GM08714 (cell line): ENCODE results near the gene ST6GALNAC1.

Source experiments
- H3K4me3 ChIP-seq: fragments of 200-500 bp; sonication (Bioruptor generic); 2 replicates; pipeline ENCODE4 v1.5.1; 2014; ENCODE audit warnings: mild to moderate bottlenecking, low read length, inconsistent platforms
- ZNF274 ChIP-seq: IDR thresholded peaks from 2 replicates; pipeline ENCODE4 v1.6.1; 2012; ENCODE audit warnings: mild to moderate bottlenecking, low read depth, low read length

ST6GALNAC1 gene

GRCh38 chr17:76681222-76682137, 37.9 kb upstream of the ST6GALNAC1 start:
- no peak for TF ChIP-seq ZNF274
- H3K4me3 ChIP-seq, result no peak overlapping the region

DNA sequence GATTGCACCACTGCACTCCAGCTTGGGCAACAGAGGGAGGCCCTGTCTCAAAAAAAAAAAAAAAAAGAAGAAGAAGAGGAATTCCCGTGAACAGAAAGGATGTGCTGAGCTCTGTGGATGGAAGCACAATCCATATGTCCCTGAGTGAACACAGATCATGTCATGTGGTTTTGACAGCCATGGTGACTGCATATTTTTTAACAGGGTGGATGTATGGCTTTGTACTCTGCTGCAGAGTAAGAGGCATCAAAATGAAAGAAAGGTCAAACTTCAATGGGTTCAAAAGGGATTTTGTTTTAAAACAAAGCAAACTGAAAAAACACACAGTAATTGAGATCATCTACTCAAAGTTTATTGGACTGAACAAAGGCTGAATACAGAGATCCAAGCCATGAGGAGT, 35.7 kb upstream of the ST6GALNAC1 start:
- no peak for TF ChIP-seq ZNF274
- H3K4me3 ChIP-seq, result no peak overlapping the region

DNA sequence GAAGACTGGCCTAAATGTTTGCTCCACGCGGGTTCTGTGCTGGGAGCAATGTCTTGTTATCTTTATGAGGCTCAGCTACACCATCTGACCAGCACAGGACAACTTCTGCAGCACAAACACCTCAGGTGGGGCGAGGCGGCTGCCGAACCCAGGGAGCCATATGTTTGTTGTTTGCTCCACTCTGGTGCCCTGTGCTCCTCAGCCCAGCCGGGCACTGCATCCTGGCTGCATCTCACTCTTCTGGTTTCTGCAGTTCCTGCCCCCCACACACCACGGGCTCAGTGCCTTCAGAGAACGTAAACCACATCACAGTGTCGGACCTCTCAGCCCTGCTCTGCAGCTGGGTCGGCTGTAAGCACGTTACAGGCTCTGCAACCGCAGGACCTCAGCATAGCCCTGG, 34.8 kb upstream of the ST6GALNAC1 start:
- no peak for TF ChIP-seq ZNF274
- no peak overlapping the region for H3K4me3 ChIP-seq

DNA sequence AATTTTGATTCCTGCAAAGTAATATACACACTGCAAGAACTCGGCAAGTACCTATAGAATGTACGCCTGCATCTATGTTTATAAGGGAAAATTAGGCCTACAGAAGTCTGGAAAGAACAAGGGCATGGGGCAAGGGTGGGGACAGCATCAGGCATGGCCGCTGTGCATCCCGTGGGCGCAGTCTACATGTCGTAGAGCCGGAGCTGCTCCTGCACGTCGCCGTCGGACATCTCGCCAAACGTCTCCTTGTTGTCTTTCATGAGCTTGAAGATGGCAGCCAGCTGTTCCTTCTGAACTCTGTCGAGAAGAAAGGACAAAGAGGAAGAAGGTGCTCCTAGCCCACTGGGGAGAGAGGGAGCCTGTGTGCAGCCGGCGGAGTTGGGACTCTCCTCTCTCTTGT, 33.8 kb upstream of the ST6GALNAC1 start:
- TF ChIP-seq ZNF274, result no peak
- no peak overlapping the region for H3K4me3 ChIP-seq

DNA sequence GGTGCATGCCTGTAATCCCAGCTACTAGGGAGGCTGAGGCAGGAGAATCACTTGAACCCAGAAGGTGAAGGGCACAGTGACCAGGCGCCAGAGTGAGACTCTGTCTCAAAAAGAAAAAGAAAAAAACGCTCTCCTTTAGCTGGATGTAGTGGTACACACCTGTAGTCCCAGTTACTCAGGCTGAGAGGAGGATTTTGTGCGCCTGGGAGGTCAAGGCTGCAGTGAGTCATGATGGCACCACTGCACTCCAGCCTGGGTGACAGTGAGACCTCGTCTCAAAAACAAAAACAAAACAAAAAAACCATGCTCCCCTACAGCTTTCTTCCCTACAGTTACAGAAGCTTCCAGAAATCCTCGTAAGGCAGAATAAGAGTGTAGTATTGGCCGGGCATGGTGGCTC, 33.1 kb upstream of the ST6GALNAC1 start:
- no peak for TF ChIP-seq ZNF274
- no peak overlapping the region for H3K4me3 ChIP-seq

GRCh38 chr17:76675648-76676047, 32.1 kb upstream of the ST6GALNAC1 start:
- no peak overlapping the region for H3K4me3 ChIP-seq
- TF ChIP-seq ZNF274, result no peak

GRCh38 chr17:76674600-76674999, 31.0 kb upstream of the ST6GALNAC1 start:
- TF ChIP-seq ZNF274, result no peak
- H3K4me3 ChIP-seq, result no peak overlapping the region

- no peak overlapping the region for H3K4me3 ChIP-seq
- no peak for TF ChIP-seq ZNF274
Measured at GRCh38 chr17:76673729-76674128, 30.2 kb upstream of the ST6GALNAC1 start.

- H3K4me3 ChIP-seq, result no peak overlapping the region
- TF ChIP-seq ZNF274, result no peak
Measured at GRCh38 chr17:76672892-76673291, 29.3 kb upstream of the ST6GALNAC1 start.

- H3K4me3 ChIP-seq, result peak overlapping the region; percentile 94
Measured at GRCh38 chr17:76672270-76672851, 28.8 kb upstream of the ST6GALNAC1 start.

DNA sequence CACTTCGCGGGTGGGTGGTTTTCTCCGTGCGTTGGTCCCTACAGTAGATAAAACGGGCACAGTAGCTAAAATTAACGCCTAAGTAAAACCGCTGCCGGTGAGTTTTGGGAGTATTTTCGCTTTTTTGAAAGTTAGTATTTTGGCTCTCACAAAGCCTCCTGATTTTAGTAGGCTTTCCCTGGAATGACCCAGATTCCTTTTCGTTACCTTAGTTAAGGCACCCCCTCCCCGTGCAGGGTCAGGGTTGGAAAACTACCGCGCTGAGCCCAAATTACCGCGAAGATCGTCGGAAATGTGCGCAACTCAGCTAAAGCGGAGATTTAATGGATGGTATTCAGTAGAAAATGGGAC, 28.3 kb upstream of the ST6GALNAC1 start:
- H3K4me3 ChIP-seq, result peak overlapping the region; percentile 94
- no peak for TF ChIP-seq ZNF274

More at GRCh38 chr17:76672270-76672851, 28.8 kb upstream of the ST6GALNAC1 start:
- TF ChIP-seq ZNF274, result no peak

DNA sequence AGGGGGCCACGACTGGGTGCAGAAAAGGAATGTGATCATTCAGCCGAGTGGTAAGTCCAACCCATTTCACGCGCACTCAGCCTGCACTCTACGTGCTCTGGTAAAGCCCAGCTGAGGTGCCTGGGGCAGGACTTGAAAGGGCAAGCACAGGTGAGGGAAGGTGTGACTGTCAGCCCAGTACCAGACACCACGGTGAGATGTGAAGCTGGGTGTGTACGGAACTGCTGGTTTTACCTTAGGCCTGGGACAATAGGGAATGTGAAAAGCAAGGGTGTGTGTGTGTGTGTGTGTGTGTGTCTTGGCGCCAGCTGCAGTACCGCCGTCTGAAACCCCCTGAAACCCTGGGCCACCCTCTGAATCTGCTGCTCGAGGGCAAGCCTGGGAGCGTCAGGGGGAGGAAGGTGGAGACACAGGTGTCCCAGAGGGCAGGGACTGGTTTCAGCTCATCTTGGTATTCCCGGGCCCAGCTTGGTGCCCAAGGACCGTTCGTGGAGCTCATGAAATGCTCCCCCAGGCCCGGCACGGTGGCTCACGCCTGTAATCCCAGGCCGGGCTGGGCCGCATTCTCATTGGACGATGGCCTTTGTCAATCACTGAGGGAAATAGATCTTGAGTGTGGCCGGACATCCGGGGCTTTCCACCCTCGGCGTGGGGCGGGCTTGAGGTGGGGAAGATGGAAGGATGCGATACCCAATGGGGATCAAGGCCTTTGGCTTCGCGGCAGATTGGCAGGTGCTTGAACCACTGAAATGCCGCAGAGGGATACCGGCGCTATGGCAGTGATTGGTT, 27.8 kb upstream of the ST6GALNAC1 start:
- no peak for TF ChIP-seq ZNF274
- H3K4me3 ChIP-seq, result peak overlapping the region; percentile 13; the same call in 1 of the 2 replicates

DNA sequence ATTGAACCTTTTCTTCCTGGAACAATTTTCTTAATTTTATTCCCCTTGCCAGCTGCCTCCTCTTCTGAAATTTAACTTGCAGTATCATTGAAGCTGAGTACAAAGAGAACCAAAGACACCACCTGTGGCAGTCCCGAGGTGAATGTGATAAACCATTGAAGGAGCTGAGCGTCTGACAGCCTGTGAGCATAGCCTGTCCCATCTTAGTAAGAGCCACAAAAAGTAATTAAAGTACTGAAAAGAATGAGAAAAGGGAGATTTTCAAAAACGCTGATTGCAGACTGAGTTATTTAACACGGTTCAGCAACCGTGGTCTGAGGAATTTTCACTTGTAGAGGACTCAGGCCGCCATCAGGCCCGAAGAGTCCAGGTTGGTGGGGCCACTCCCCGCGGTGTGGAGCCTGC, 27.2 kb upstream of the ST6GALNAC1 start:
- no peak overlapping the region for H3K4me3 ChIP-seq

DNA sequence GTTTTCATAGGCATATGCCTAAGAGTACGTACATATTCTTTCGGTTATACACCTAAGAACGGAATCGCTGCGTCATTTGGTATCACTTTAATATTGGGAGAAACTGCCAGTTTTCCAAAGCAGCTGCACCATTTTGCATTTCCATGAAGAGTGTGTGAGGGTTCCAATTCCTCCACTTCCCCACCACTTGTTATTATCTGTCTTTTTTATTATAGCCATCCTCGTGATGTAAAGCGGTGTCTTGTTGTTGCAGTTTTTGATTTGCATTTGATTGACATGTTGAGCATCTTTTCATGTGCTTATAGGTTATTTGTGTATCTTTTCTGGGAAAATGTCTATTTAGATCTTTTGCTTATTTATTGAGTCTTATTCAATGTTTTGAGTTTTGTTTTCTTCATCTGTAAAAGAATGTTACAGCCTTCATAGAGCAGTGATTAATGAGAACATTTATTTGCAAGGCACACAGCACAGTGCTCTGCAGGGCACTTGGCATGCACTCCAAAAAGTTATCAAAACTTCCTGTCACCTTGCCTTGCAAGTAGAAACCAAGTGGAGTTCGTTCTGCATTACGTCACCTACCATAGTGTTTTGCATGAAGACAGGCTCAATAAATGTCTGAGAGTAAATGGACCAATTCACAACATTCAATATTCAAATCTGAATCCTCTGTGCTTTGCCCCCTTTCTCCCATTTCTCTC, 26.6 kb upstream of the ST6GALNAC1 start:
- no peak for TF ChIP-seq ZNF274
- H3K4me3 ChIP-seq, result no peak overlapping the region

More for the DNA sequence above, 27.2 kb upstream of the ST6GALNAC1 start:
- no peak for TF ChIP-seq ZNF274
